ENCODE data around the gene TBXA2R.
"Not testable (repeated sequence)": the region's sequence is repeated elsewhere in the genome, so short reads cannot be mapped to it uniquely, and the experiment has no call there.

The TBXA2R gene

DNA sequence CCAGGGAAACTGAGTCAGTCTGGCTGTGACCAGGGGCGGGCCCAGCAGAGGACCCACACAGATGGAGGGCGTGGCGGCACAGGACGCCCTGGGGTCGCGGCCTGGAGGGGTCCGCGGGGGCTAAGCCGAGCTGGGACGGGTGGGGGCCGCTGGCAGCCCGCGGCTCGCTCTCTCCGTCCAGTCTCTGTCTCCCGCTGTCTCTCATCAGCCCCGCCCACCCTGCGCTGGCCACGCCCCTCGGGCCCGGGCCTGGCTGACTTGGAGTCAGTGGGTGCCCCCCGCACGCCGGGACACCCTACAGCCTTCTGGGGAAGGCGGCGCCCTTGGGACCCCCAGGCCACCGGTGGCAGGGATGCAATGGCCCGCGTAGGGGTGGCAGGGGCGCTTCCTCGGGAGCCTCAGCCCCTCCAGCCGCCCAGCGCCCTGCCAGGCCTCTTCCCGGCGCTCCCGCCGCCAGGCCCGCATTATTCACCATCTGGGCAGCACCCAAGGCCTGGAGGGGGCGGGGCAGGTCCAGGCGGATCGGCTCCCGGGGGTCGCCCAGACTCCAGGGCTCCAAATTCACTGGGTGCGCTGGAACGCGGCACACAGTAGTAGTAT lies at the start of gene TBXA2R:
Gene TBXA2R, minus strand, starts transcription at position 186 of the 600 bp plus-strand sequence. CDS start 6,241 bp downstream, outside the sequence.
- no peak for DNase-seq

DNA sequence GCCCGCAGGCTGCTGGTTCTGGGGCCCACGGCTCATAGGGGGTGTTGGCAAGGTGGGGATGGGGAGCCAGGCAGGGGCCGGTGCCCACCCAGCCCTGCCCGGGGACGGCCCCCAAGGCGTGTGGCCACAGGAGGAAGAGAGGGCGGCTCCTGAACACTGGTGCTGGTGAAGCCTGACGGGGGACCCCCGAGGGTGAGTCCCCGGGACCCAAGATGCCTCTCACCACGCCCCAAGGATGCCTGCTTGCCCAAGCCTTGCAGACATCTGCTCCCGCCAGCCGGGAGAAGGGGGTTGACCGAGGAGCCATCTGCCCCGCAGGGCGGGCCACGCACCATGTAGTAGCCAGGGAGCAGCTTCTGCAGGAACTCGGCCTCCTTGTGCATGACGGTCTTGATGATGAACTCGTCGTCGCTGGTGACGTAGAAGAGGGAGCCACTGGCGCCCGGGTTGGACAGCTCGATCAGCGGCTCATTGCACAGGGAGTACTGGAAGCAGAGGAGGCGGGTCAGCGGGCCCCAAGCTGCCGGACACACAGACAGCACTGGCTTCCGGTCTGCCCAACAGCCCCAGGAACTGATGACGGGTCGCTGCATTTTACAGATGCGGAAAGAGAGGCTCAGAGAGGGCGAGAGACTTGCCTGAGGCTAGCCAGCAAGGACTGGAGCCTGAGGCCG lies 49.5 kb upstream of the TBXA2R start:
- no peak for DNase-seq

DNA sequence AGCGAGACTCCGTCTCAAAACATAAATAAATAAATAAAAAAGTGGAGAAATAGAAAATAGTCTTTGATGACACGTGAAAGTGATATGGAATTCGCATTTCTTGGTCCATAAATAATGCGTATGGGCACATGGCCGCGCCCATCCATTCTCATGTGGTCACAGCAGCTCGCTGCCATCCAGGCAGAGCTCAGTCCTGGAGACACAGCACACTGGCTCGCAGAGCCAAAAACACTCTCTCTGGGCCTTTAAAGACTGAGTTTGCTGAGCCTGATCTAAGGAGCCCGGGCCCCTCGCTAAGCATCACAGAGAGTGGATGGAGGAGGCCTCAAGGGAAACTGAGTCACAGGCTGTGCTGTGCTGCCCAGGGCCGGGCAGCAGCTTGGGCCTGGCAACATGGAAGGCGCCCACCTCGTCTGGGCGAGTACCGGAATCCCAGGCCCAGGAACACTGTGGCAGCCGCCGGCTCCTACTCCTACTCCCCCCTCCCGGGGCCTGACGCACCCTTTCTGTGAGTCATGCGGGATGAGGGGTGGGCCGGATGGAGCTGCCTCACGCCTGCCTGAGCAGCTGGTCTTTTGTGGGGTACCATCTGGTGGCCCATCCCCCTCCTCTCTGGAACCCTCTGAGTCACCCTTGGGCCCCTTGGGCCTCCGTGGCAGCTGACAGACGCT lies 48.9 kb upstream of the TBXA2R start:
- DNase-seq, result no peak

DNA sequence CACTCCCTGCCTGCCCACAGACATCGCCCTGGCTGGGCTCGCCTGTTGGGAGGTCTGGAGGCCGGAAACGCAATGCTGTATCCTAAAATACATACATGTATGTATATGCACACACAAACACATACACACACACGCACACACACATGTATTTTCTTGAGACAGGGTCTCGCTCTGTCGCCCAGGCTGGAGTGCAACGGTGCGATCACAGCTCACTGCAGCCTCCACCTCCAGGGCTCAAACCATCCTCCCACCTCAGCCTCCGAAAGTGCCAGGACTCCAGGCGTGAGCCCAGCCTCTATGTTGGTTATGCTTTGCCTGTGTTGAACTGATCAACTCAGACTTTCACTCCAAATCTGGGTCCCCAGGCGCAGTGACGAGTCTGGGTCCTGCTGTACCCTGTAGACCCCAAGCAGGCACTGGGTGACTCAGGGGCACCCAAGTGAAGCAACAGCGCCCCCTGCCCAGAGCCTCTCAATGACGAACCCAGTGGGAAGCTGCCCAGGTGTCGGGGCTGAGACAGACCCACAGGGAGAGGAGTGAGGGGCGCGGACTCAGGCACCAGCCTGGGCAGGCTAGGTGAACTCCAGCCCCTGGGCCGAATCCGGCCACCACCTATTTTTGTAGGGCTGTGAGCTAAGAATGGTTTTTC lies 47.3 kb upstream of the TBXA2R start:
- no peak for DNase-seq

DNA sequence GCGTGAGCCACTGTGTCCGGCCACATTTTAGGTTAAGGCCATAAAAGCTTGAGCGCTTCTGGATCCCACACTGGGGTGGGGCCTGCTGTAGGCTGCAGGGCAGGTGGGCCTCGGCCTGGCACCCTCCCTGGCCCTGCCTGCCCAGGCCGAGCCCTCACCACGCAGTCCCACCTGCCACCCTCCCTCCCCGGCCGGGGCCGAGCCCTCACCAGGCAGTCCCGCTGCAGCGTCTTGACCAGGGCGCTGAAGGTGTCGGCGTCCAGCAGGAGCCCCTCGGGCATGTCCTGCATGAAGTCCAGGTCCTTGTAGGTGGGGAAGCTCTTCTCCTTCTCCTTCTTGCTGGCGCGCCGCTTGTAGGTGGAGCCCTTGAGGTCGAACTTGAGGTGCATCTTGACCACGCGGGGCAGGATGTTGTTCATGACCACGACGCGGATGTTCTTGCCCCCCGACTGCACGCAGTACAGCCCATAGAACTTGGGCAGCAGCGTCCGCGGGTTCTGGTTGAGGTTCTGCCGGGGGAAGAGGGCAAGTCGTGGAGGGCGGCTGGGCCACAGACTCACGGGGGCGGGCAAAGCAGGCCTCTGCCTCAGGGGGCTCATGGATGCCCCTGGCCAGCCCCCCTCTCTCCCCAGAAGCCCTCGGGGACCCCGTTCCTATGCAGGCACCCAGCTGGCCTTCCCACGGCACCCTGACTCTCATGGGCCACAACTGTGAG lies 46.6 kb upstream of the TBXA2R start:
- DNase-seq, result no peak

DNA sequence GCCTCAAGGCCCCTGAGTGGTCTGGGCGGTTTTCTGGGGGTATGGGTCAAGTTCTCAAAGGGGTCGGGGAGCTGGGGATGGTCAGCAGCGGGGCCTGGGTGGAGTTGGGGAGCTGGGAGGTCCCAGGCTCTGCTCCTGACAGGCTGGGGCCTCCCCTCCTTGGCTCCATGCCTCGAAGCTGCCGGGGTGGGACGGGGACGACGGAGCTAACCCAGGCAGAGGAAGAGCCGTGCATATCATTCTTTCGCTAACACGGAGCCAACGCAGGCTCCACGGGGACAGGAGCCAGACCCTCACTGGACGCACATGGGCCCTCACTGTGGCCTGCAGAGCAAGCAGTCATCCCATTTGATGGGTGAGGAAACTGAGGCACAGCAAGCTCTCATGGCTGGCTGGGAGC lies 45.7 kb upstream of the TBXA2R start:
- DNase-seq, result no peak

DNA sequence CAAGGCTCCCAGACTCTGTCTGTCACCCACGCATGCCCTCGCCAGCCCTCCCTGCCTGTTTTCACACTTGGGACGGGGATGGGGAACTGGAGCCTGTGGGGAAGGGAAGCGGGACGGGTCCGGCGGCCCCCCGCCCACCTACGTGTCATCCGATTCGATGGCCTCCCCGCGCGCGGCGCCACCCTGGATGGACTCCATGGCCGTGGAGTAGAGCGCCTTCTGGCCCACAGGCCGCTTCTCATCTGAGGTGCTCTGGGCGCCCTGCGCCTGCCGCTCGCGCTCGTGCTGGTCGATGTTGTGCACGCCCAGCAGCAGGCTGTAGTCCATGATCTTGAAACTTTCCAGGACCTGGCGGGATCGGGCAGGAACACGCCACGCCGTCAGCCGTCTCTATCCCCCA lies 45.0 kb upstream of the TBXA2R start:
- DNase-seq, result no peak

DNA sequence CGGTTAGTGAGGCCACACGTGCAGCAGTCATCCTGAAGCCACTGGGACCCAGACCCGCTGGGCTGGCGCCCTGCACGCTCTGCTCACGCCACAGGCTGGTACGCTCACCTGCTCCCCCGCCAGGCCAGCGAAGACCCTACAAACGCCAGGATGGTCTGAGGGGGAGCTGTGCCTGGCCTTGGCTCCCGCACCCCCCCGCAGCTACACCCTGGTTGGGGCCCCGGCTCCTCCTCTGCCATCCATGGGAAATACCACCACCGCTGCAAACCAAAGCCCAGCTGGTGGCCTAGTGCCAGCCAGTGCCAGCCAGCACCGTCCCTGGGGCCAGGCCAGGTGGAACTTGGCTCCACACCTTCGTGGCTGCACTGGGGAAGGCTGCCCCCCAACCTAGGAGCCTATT lies 43.2 kb upstream of the TBXA2R start:
- no peak for DNase-seq

DNA sequence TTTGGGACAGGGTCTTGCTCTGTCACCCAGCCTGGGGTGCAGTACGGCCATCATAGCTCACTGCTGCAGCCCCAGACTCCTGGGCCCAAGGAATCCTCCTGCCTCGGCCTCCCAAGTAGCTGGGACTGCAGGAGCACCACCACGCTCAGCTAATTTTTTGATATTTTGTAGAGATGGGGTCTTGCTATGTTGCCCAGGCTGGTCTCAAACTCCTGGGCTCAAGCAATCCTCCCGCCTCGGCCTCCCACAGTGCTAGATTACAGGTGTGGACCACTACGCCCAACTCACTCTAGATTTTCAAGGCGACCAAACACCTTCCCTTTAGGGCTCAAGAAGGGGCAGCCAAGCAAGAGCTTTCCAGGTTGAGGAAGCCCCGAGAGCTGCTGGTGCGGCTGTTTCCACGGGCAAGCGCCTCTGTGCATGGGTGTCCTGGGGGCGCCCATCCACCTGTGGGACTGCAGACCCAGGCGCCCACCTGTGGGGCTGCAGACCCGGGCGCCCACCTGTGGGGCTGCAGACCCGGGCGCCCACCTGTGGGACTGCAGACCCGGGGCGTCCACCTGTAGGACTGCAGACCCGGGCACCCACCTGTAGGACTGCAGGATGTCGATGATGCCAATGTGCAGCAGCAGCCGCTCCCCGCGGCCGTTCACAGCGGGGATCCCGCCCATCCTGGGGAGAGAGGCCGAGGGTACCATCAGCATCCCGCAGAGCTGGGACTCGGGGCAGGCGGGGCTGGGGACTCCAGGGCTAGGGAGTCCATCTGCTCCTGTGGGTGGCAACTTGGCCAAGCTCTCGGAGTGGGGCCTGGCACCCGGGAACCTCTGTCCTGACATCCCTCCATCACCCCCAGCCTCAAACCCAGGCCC lies 41.6 kb upstream of the TBXA2R start:
- DNase-seq, result no peak

DNA sequence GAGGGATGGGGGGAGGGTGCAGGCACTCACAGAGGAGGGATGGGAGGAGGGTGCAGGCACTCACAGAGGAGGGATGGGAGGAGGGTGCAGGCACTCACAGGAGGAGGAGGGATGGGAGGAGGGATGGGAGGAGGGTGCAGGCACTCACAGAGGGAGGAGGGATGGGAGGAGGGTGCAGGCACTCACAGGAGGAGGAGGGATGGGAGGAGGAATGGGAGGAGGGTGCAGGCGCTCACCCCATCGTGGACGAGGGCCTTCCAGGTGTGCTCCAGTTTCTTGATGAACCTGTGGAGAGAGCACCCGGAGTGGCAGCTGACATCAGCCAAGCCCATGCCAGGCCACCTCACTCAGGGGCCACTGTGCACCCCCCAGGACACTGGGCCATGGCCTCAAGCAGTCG lies 40.4 kb upstream of the TBXA2R start:
- DNase-seq, result not testable (repeated sequence)

DNA sequence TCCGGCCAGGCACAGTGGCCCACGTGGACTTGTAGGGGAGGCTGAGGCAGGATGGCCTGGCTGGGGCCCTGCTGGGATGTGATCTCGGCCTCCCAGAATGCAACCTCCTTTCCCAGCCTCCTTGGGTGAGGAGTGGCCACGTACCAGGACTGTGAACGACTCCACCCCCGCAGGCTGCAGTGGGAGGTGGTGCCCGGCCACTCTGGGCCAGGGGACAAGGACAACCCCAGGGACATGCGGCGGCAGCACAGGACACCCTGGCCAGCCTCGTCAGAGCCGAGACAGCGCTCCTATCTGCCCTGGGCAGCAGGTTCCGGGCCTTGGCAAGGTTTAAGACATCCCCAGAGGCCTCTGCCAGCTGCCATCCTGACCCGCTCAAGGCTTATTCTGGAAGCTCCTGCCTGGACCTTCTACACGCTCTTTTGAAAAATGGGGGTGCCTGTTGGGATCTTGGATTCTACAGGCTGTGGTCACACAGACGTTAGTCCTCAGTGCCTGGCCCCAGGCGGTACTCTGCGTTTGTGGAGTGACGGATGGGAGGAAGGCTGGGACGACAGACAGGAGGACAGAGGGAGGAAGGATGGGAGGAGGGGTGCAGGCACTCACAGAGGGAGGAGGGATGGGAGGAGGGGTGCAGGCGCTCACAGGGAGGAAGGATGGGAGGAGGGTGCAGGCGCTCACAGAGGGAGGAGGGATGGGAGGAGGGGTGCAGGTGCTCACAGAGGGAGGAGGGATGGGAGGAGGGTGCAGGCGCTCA lies 39.8 kb upstream of the TBXA2R start:
- DNase-seq, result no peak

DNA sequence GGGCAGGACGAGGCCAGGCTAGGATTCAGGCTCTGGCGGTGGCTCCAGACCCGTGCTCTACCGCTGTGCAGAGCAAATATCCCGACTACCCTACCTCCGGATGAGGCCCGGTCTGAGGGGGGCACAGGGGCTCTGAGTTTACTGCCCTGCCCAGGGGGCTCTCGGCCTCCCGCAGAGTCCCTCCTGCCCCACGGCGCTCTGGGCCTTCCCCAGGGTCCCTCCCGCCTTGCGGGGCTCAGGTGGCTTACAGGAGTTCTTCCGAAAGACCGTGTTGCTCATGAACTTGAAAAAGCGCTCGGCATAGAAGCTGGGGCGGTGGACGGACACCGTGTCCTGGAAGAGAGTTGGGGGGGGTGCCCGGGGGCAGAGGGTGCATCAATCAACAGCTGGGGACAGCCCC lies 39.1 kb upstream of the TBXA2R start:
- no peak for DNase-seq

DNA sequence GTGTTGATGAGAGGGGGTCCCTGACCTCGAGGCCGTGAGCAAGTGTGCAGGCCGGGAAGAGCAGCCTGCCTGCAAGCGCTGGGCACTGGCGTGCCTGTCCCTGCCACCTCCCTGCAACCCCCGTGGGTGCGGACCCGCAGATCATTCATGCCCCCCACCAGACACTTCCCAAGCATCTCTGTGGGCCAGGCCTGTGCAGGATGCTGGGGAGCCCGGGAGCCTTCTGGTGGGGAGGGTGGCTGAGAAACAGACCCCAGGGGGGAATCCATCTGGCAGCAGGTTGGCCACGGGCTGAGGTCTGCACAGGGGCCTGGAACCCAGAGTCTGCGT lies 38.4 kb upstream of the TBXA2R start:
- DNase-seq, result no peak

DNA sequence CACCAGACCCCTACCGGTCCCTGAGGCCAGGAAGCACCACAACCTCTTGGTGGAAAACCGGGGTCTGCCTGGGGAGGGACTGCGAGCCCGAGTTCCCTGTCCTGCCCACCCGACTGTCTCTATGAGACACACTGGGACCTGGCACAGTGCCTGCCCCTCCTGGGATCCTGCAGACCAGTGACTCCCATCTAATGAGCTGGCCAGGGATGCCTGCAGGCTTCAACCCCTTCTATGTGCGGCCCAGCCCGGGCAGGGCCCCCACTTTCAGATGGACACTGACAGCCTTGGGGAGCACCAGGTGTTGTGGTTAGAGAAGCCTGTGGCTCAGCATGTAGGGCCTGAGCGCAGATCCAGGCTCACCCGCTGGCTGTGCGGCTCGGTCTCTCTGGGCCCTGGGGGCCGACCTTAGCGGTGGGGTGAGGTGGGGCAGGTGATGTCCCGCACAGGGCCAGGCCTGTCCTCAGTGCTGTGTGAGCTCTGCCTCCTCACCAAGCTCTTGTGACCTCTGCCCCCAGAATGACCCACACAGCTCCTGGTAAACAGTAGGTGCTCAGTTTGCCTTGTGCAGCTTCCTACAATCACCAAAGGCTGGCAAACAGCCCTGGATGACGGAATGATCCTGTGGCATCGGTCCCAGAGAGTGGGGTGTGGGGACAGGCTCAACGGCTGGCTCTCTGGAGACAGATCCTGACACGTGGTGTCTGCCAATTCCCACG lies 37.8 kb upstream of the TBXA2R start:
- no peak for DNase-seq

DNA sequence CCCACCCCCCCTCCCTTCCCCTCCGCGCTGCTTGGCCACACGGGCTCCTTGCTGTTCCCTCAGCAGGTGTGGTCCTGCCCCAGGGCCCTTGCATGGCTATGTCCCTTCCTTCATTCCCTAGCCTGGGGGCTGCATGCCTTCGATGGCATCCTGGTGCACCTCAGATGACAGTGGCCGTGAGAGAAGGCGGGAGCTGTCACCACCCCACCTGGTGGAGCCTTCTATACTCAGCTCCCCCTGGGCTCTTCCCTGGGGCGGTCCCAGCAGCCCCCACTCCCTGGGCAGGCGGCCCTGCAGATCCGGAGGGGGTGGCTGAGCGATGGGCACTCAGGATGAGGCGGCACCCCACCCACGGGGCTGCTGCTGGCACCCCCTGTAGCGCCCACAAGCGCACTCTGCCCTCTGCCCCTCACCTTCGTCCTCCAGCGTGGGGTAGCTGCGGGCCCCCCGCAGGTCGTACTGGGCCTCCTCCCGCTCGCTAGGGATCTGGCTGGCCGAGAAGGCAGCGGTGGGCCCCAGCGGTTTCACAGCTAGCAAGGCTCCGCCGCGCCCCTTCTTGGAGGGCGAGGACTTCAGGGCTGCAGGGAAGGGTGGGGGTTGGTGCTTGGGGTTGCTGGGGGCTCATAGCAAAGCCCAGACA lies 37.1 kb upstream of the TBXA2R start:
- DNase-seq, result no peak

DNA sequence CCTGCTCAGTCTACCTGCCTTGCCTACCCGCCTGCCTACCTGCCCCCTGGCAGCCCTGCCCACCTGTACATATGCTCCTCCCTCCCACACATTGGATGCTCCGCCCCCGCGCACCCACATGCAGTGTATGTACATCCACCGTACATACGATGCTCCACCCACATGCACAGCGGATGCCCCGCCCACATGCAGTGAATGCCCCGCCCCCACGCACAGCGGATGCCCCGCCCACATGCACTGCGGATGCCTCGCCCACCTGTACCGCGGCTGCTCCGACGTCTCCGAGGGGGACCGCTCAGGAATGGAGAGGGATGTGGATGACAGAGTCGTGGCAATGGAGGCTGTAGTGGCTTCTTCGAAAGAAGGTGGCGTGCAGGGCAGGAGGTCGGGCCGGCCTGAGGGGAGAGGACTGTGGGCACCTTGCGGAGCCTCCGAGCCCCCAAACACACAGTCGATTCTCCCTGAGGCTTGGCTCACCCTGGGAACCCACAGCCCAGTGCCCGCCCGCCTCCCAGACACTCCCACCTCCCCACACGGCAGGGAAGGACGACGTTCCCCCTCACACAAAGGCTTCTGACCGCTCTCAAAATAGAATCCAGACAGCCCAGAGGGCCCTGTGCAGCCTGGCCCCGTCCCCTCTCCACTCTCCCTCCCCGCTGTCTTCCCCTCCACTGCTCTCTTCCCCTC lies 36.5 kb upstream of the TBXA2R start:
- DNase-seq, result no peak

DNA sequence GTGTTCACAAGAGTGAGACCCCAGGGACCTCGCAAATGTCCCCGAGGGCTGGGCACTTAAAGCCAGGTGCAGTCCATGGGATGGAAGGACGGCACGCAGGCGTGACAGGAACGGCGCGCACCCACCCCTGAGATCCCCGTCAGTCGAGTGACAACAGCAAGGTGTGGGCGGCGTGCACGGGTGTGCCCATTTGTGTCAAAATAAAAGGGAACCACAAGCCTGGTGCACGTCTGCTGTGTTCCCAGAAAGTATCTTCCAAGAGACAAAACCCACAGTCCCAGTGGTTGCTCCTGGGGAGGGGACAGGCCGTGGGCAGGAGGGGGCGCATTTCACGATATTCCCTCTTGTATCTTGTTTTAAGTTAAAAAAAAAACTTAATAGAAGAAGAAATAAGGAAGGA lies 35.6 kb upstream of the TBXA2R start:
- no peak for DNase-seq

DNA sequence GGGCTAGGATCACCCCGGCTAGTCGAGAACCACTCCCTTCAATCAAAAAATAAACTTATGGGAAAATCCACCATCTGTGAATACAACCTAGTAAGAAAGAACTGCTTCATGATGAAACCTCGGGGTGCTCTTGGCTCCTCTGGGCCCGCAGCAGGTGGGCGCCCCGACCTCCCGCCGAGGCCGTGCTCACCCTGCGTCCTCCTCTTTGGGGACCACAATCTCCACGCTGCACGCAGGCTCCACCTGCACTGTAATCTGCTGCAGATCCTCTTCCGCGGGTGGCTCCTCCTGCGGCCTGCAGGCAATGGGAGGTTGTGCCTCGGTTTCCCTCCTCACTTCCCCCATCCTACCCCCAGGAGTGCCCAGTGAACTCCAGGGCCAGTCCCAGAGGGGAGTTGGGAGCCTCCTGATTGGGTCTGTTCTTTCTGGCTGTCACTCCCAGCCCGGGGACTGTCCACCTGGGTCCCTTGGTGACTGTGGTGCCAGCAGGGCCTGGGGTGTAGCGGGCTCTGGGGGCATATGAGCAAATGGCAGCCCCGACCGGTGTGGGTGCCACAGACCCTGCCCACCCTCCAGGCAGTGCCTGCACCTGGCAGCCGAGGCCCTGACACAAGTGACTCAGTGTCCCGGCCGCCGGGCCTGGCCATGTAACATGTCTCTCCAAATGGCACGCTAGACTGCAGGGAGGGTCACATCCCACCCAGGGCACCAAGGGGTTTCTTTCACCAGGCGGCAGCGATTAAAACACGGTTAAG lies 35.0 kb upstream of the TBXA2R start:
- no peak for DNase-seq

DNA sequence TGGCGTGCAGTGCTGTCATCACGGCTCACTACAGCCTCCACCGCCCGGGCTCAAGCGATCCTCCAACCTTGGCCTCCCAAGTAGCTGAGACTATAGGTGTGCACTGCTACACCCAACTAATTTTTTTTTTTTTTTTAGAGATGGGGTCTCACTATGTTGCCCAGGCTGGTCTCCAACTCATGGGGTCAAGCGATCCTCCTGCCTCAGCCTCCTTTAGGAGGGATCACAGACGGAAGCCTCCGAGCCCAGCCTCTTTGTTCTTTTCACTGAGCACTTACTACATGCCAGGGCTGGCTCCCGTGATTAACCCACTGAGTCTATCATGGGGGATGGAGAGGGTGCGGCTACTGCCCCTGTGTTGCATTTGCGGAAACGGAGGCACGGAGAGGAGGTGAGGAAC lies 32.8 kb upstream of the TBXA2R start:
- no peak for DNase-seq
